Measurements from ENCODE around the gene OBSCN. TPM values are rescaled to one million over a fixed set of nuclear protein-coding genes. Genes with fewer than 3 reads are reported as not detected.

Gene OBSCN
- total and polyA plus RNA-seq, 7 donors, result 0.92 to 21.0 (median 13.1) TPM

DNA sequence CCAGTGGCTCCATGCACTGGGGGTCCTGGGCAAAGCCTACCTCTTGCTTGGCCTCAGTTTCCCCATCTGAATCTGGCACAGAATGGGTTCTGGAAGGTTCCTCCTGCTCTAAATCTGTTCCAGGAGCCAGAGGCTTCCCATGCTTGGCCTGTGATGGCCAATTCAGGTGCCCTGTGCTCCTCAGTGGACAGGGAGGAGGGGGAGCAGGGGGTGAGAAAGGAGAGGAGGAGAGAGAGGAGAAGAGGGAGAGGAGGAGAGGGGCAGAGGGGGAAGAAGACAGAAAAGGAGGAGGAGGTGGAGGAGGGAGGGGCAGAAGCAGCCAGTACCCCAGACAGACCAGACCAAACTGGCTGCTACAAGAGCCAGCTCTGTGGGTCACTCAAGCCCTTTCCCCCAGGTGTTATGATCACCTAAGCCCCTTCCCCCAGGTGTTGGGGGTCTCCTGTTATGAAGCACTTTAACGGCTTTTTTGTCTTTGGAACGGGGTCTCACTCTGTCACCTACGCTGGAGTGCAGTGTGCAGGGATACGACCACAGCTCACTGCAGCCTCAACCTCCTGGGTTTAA, 155.1 kb downstream of the OBSCN start:
- Histone ChIP-seq H3K9me3 (no peaks in the 10 kb centered on the region), H3K27me3 (peaks cover 0 to 18% (median 0%) of the 10 kb centered on the region in 3 donors), H3K36me3 (no peaks in the 10 kb centered on the region), H3K4me1 (no peaks in the 10 kb centered on the region), H3K4me3 (no peak overlapping the region), H3K27ac (no peak overlapping the region)
- DNase-seq, result peak; percentile 21
- WGBS, 2 donors, result 83 to 90% methylated on average over 4 of the region's 4 CpGs
- intact Hi-C loops (cut with DNase I), result no loop called here
- TF ChIP-seq, protein P1, sequence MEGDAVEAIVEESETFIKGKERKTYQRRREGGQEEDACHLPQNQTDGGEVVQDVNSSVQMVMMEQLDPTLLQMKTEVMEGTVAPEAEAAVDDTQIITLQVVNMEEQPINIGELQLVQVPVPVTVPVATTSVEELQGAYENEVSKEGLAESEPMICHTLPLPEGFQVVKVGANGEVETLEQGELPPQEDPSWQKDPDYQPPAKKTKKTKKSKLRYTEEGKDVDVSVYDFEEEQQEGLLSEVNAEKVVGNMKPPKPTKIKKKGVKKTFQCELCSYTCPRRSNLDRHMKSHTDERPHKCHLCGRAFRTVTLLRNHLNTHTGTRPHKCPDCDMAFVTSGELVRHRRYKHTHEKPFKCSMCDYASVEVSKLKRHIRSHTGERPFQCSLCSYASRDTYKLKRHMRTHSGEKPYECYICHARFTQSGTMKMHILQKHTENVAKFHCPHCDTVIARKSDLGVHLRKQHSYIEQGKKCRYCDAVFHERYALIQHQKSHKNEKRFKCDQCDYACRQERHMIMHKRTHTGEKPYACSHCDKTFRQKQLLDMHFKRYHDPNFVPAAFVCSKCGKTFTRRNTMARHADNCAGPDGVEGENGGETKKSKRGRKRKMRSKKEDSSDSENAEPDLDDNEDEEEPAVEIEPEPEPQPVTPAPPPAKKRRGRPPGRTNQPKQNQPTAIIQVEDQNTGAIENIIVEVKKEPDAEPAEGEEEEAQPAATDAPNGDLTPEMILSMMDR (IDR thresholded peaks at IDR 0.05), result no peak
- no peak for TF ChIP-seq EP300 (IDR thresholded peaks at IDR 0.05)
- no peak for TF ChIP-seq POLR2AphosphoS5 (IDR thresholded peaks at IDR 0.05)
- TF ChIP-seq POLR2A (IDR thresholded peaks at IDR 0.05), result no peak

DNA sequence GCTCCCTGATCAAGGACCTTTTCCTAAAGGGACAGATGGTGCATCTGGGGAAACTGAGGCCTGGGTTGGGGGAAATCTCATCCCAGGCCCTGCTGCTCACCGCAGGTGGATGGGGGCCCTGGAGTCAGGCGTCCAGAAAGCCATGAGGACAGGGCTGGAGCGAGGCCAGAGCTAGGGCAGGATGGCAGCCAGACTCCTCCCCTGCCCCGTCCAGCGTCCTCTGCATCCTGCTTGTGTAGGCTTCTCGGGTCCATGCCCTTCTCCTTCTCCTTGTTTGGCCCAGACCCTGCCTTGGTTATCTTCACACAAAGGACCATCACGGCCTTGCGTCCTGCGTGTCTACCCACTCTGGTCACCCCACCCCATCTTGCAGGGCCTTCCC, 155.8 kb downstream of the OBSCN start:
- TF ChIP-seq EP300 (IDR thresholded peaks at IDR 0.05) (no peak), POLR2A (IDR thresholded peaks at IDR 0.05) (no peak)
- TF ChIP-seq, protein P1 (IDR thresholded peaks at IDR 0.05), result no peak
- no peaks in the 10 kb centered on the region for H3K36me3 ChIP-seq

DNA sequence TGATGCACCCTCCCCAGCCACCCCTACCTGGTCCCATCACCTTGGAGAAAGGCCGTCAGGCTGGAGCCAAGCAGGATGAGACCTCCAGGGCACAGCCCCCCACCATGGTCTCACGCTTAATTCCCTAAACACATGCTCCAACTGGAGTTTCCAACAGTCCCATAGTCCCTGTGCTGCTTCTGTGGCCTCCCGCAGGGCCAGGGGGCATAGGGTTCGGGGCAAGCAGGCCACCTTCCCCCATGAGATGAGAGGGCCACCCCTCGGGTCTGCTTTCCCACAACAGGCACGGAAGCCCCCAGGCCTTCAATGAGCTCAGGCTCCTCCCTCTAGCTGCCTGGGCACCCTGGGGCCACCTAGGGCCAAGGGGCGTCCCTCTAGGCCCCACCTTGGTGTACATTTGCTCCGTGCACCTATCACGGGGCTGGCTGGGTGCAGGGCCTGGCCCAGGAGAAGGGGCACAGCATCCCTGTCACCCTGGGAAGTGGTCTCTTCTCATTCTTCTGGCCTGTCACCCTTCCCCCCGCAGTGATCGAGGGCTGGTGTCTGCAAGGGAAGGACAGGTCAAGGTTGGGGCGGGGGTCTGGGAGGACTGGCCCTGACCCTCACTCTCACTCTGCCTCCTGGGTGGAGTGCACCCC, 156.3 kb downstream of the OBSCN start:
- no peaks in the 10 kb centered on the region for H3K9me3 ChIP-seq

More for the DNA sequence above, 155.8 kb downstream of the OBSCN start:
- H3K27me3 ChIP-seq, result peaks cover 0 to 25% (median 0%) of the 10 kb centered on the region in 3 donors
- intact Hi-C loops (cut with DNase I), result no loop called here
- WGBS, 2 donors, result 55 to 80% methylated on average over 9 of the region's 9 CpGs
- no peaks in the 10 kb centered on the region for H3K9me3 ChIP-seq
- H3K4me3 ChIP-seq, result no peak overlapping the region
- DNase-seq, result peak; percentile 59
- no peaks in the 10 kb centered on the region for H3K4me1 ChIP-seq
- no peak overlapping the region for H3K27ac ChIP-seq

DNA sequence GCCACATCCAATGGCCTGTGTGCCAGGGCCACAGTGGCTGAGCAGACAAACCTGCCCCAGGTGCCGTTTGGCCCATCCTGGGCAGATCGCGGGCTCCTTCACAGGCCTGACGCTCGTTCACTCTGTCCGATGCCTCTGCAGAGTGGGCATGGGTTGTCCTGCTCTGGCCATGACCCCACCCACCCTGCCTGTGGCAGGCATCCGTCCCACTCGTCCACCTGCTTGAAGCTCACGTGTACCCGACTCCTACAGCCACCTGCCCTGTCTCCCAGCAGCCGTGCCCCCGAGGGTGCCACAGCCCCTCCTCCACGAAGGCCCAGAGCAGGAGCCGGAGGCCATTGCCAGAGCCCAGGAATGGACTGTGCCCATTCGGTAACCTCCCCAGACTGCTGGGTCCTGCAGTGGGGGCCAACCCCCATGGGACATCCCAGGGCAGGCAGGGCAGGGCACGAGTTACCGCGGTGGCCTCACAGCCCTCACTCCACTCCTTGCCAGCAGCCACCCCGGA, 156.9 kb downstream of the OBSCN start:
- H3K27me3 ChIP-seq, result peaks cover 0 to 27% (median 0%) of the 10 kb centered on the region in 3 donors
- intact Hi-C loops (cut with DNase I), result no loop called here
- H3K27ac ChIP-seq, result no peak overlapping the region
- peak; percentile 59 for DNase-seq
- no peak for TF ChIP-seq POLR2A (IDR thresholded peaks at IDR 0.05)
- TF ChIP-seq POLR2AphosphoS5 (IDR thresholded peaks at IDR 0.05), result no peak
- no peaks in the 10 kb centered on the region for H3K9me3 ChIP-seq
- 73 to 87% methylated on average over 19 of the region's 19 CpGs for WGBS, 2 donors
- H3K36me3 ChIP-seq, result no peaks in the 10 kb centered on the region
- no peak overlapping the region for H3K4me3 ChIP-seq
- H3K4me1 ChIP-seq, result no peaks in the 10 kb centered on the region

More for the DNA sequence above, 156.3 kb downstream of the OBSCN start:
- 72 to 83% methylated on average over 12 of the region's 12 CpGs for WGBS, 2 donors
- H3K4me3 ChIP-seq, result no peak overlapping the region
- peaks cover 0 to 25% (median 0%) of the 10 kb centered on the region in 3 donors for H3K27me3 ChIP-seq
- TF ChIP-seq EP300 (IDR thresholded peaks at IDR 0.05), result no peak
- no peak for TF ChIP-seq POLR2A (IDR thresholded peaks at IDR 0.05)
- TF ChIP-seq POLR2AphosphoS5 (IDR thresholded peaks at IDR 0.05), result no peak
- TF ChIP-seq, protein P1 (IDR thresholded peaks at IDR 0.05), result no peak
- H3K36me3 ChIP-seq, result no peaks in the 10 kb centered on the region
- peak; percentile 56 for DNase-seq
- H3K27ac ChIP-seq, result no peak overlapping the region
- intact Hi-C loops (cut with DNase I), result no loop called here
- no peaks in the 10 kb centered on the region for H3K4me1 ChIP-seq

DNA sequence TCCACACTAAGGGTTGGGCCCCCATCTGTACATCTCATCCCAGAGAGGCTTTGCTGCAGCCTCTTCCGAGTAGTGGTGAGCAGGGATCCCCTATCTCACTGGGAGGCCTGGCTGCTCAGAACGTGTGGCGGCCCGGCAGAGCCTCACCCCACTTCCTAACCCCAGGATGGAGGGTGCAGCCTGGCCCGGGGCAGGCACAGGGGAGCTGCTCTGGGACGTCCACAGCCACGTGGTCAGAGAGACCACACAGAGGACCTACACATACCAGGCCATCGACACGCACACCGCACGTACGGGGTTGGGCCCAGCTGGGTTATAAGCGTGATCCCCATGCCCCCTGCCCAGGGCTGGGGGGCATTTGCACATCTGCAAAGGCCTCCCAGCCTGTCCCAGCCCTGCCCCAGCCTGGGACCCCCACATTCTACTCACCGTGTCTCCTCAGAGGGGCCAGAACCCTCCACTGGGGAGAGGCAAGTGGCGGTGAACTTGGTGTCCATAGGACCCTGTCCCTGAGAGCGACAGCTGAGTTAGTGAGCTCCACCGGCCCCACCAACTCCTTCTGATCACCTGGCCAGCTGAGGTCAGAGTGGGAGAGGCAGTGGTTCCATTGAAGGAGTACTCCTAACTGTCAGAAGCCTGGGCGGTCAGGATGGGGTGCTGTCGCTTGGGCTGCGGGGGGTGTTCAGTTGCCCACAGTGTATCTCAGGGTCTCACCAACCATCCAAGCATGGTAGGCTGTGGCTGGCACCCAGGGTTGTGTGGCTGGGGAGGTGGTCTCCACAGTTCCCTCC, 157.6 kb downstream of the OBSCN start:
- Histone ChIP-seq H3K4me1 (no peaks in the 10 kb centered on the region), H3K9me3 (no peaks in the 10 kb centered on the region), H3K27ac (no peak overlapping the region), H3K4me3 (no peak overlapping the region), H3K27me3 (peaks cover 0 to 31% (median 0%) of the 10 kb centered on the region in 3 donors), H3K36me3 (no peaks in the 10 kb centered on the region)
- WGBS, 2 donors, result 76 to 90% methylated on average over 20 of the region's 20 CpGs
- intact Hi-C loops (cut with DNase I), result no loop called here
- peak; percentile 60 for DNase-seq
- TF ChIP-seq POLR2AphosphoS5 (IDR thresholded peaks at IDR 0.05), result no peak
- TF ChIP-seq, protein P1 (IDR thresholded peaks at IDR 0.05), result no peak
- no peak for TF ChIP-seq EP300 (IDR thresholded peaks at IDR 0.05)
- no peak for TF ChIP-seq POLR2A (IDR thresholded peaks at IDR 0.05)

All from sigmoid colon (tissue), 7 donors.